Cardiac fibroblast (primary cell): ENCODE results near the gene LMO2.
A peak's percentile ranks its signal among the peaks of the same experiment; 100 is the strongest.
"Not testable (repeated sequence)": the region's sequence is repeated elsewhere in the genome, so short reads cannot be mapped to it uniquely, and the experiment has no call there.

Experiments
- DNase-seq, 2 donors: peaks; one replicate each; pipeline versions ENCODE4 v3.0.0 to v3.0.0-alpha.2; 2010; ENCODE audit warnings: low read depth in 2 of 2
- H3K4me3 ChIP-seq, 2 donors: replicated peaks in 1 of 2; 1 replicate in 1 of 2; 2 replicates in 1 of 2; pipeline ENCODE4 v1.5.1; 2011; ENCODE audit warnings: low read depth in 2 of 2, low read length in 2 of 2, mild to moderate bottlenecking in 2 of 2, moderate library complexity in 1 of 2
- CTCF ChIP-seq: IDR thresholded peaks from one replicate; pipeline ENCODE4 v1.5.1; 2011; ENCODE audit warnings: low read depth, mild to moderate bottlenecking, low read length, inconsistent platforms

The LMO2 gene

GRCh38 chr11:33924341-33924740 lies 32.5 kb upstream of the LMO2 start:
- no peak overlapping the region for H3K4me3 ChIP-seq
- TF ChIP-seq CTCF: no peak
- no peak for DNase-seq

GRCh38 chr11:33923626-33924025 lies 31.8 kb upstream of the LMO2 start:
- no peak overlapping the region for H3K4me3 ChIP-seq
- no peak for DNase-seq

GRCh38 chr11:33920838-33921613 lies 29.1 kb upstream of the LMO2 start:
- H3K4me3 ChIP-seq: no peak overlapping the region
- TF ChIP-seq CTCF: no peak
- DNase-seq: peak in 1 of 2 donors; percentile 35

More at GRCh38 chr11:33923626-33924025, 31.8 kb upstream of the LMO2 start:
- TF ChIP-seq CTCF: no peak

- H3K4me3 ChIP-seq: no peak overlapping the region
- DNase-seq: no peak
- TF ChIP-seq CTCF: no peak
These were observed 27.8 kb upstream of the LMO2 start for GRCh38 chr11:33919645-33920044.

GRCh38 chr11:33917402-33917801 lies 25.5 kb upstream of the LMO2 start:
- not testable (repeated sequence) for H3K4me3 ChIP-seq, DNase-seq

GRCh38 chr11:33916736-33917135 lies 24.9 kb upstream of the LMO2 start:
- no peak for DNase-seq
- H3K4me3 ChIP-seq: no peak overlapping the region
- no peak for TF ChIP-seq CTCF

- TF ChIP-seq CTCF: no peak
- no peak for DNase-seq
- H3K4me3 ChIP-seq: no peak overlapping the region
These were observed 23.6 kb upstream of the LMO2 start for GRCh38 chr11:33915526-33915925.
